ENCODE data around the gene PDE6G. TPM values are rescaled to one million over a fixed set of nuclear protein-coding genes. Genes with fewer than 3 reads are reported as not detected.
"Not testable (repeated sequence)": the region's sequence is repeated elsewhere in the genome, so short reads cannot be mapped to it uniquely, and the experiment has no call there.

Gene PDE6G
- total and polyA plus RNA-seq, 4 donors = 0.43 to 0.58 TPM; not detected in 2

GRCh38 chr17:81635973-81636504 is 20.3 kb downstream of the PDE6G start:
- WGBS, 2 donors = 30 to 36% methylated on average over 18 of the region's 18 CpGs
- H3K4me3 ChIP-seq (ENCODE audit: low read length in 2 of 2) = peak overlapping the region; percentile 51 to 99
- no peaks in the 10 kb centered on the region for H3K9me3 ChIP-seq (ENCODE audit: control insufficient read depth, low read length)
- intact Hi-C loops (cut with DNase I) = no loop called here
- no peak for ATAC-seq (ENCODE audit: low FRiP score)
- H3K4me1 ChIP-seq (ENCODE audit: control insufficient read depth in 1 of 2, insufficient read depth in 2 of 2, low read length in 2 of 2) = peaks cover 0 to 2% of the 10 kb centered on the region in 2 donors
- no peak for DNase-seq
- no peaks in the 10 kb centered on the region for H3K27me3 ChIP-seq (ENCODE audit: control insufficient read depth in 1 of 2, insufficient read depth in 2 of 2, low read length in 1 of 2)
- H3K27ac ChIP-seq (ENCODE audit: low read depth in 1 of 2, low read length in 2 of 2) = peak overlapping the region in 1 of 2 donors; percentile 61
- H3K36me3 ChIP-seq (ENCODE audit: control insufficient read depth in 1 of 2, insufficient read depth in 2 of 2, low read length in 1 of 2) = peaks cover 0 to 2% of the 10 kb centered on the region in 2 donors

GRCh38 chr17:81635431-81635830 is 20.9 kb downstream of the PDE6G start:
- WGBS, 2 donors = 85 to 89% methylated on average over 5 of the region's 5 CpGs
- Histone ChIP-seq H3K4me1 (ENCODE audit: control insufficient read depth in 1 of 2, insufficient read depth in 2 of 2, low read length in 2 of 2) (peaks cover 0 to 2% of the 10 kb centered on the region in 2 donors), H3K27ac (ENCODE audit: low read depth in 1 of 2, low read length in 2 of 2) (no peak overlapping the region), H3K9me3 (ENCODE audit: control insufficient read depth, low read length) (no peaks in the 10 kb centered on the region), H3K27me3 (ENCODE audit: control insufficient read depth in 1 of 2, insufficient read depth in 2 of 2, low read length in 1 of 2) (no peaks in the 10 kb centered on the region), H3K4me3 (ENCODE audit: low read length in 2 of 2) (peak overlapping the region in 1 of 2 donors; percentile 99), H3K36me3 (ENCODE audit: control insufficient read depth in 1 of 2, insufficient read depth in 2 of 2, low read length in 1 of 2) (peaks cover 0 to 2% of the 10 kb centered on the region in 2 donors)
- no peak for DNase-seq
- ATAC-seq (ENCODE audit: low FRiP score) = no peak
- intact Hi-C loops (cut with DNase I) = no loop called here

- Histone ChIP-seq H3K27me3 (ENCODE audit: control insufficient read depth in 1 of 2, insufficient read depth in 2 of 2, low read length in 1 of 2) (no peaks in the 10 kb centered on the region), H3K27ac (ENCODE audit: low read depth in 1 of 2, low read length in 2 of 2) (no peak overlapping the region), H3K9me3 (ENCODE audit: control insufficient read depth, low read length) (no peaks in the 10 kb centered on the region), H3K4me3 (ENCODE audit: low read length in 2 of 2) (no peak overlapping the region), H3K4me1 (ENCODE audit: control insufficient read depth in 1 of 2, insufficient read depth in 2 of 2, low read length in 2 of 2) (peaks cover 0 to 2% of the 10 kb centered on the region in 2 donors), H3K36me3 (ENCODE audit: control insufficient read depth in 1 of 2, insufficient read depth in 2 of 2, low read length in 1 of 2) (peaks cover 2 to 7% of the 10 kb centered on the region in 2 donors)
- no peak for DNase-seq
- WGBS, 2 donors = 80 to 90% methylated on average over 7 of the region's 7 CpGs
- ATAC-seq (ENCODE audit: low FRiP score) = no peak
- intact Hi-C loops (cut with DNase I) = no loop called here
Observed at GRCh38 chr17:81631482-81631881, 24.9 kb downstream of the PDE6G start.

- Histone ChIP-seq H3K27ac (ENCODE audit: low read depth in 1 of 2, low read length in 2 of 2) (no peak overlapping the region), H3K4me1 (ENCODE audit: control insufficient read depth in 1 of 2, insufficient read depth in 2 of 2, low read length in 2 of 2) (peaks cover 0 to under 1% of the 10 kb centered on the region in 2 donors), H3K9me3 (ENCODE audit: control insufficient read depth, low read length) (no peaks in the 10 kb centered on the region), H3K36me3 (ENCODE audit: control insufficient read depth in 1 of 2, insufficient read depth in 2 of 2, low read length in 1 of 2) (peaks cover 2 to 7% of the 10 kb centered on the region in 2 donors), H3K4me3 (ENCODE audit: low read length in 2 of 2) (no peak overlapping the region), H3K27me3 (ENCODE audit: control insufficient read depth in 1 of 2, insufficient read depth in 2 of 2, low read length in 1 of 2) (no peaks in the 10 kb centered on the region)
- intact Hi-C loops (cut with DNase I) = no loop called here
- ATAC-seq (ENCODE audit: low FRiP score) = no peak
- WGBS, 2 donors = 83% methylated on average over 8 of the region's 8 CpGs
- DNase-seq = no peak
Observed at GRCh38 chr17:81630274-81630673, 26.1 kb downstream of the PDE6G start.

GRCh38 chr17:81621494-81622130 is 34.7 kb downstream of the PDE6G start:
- 67 to 71% methylated on average over 11 of the region's 11 CpGs for WGBS, 2 donors
- no peaks in the 10 kb centered on the region for H3K9me3 ChIP-seq (ENCODE audit: control insufficient read depth, low read length)
- DNase-seq (no peak), ATAC-seq (ENCODE audit: low FRiP score) (no peak)
- no peaks in the 10 kb centered on the region for H3K27me3 ChIP-seq (ENCODE audit: control insufficient read depth in 1 of 2, insufficient read depth in 2 of 2, low read length in 1 of 2)
- peaks cover 6 to 15% of the 10 kb centered on the region in 2 donors for H3K36me3 ChIP-seq (ENCODE audit: control insufficient read depth in 1 of 2, insufficient read depth in 2 of 2, low read length in 1 of 2)
- H3K4me1 ChIP-seq (ENCODE audit: control insufficient read depth in 1 of 2, insufficient read depth in 2 of 2, low read length in 2 of 2) = no peaks in the 10 kb centered on the region
- no peak overlapping the region for H3K4me3 ChIP-seq (ENCODE audit: low read length in 2 of 2)
- H3K27ac ChIP-seq (ENCODE audit: low read depth in 1 of 2, low read length in 2 of 2) = no peak overlapping the region
- intact Hi-C loops (cut with DNase I) = no loop called here

GRCh38 chr17:81618307-81618706 is 38.0 kb downstream of the PDE6G start:
- H3K27ac ChIP-seq (ENCODE audit: low read depth in 1 of 2, low read length in 2 of 2); H3K4me3 ChIP-seq (ENCODE audit: low read length in 2 of 2); H3K9me3 ChIP-seq (ENCODE audit: control insufficient read depth, low read length); H3K27me3 ChIP-seq (ENCODE audit: control insufficient read depth in 1 of 2, insufficient read depth in 2 of 2, low read length in 1 of 2); DNase-seq; intact Hi-C loops (cut with DNase I); ATAC-seq (ENCODE audit: low FRiP score); H3K4me1 ChIP-seq (ENCODE audit: control insufficient read depth in 1 of 2, insufficient read depth in 2 of 2, low read length in 2 of 2): not testable (repeated sequence)
- H3K36me3 ChIP-seq (ENCODE audit: control insufficient read depth in 1 of 2, insufficient read depth in 2 of 2, low read length in 1 of 2) = peaks cover 0 to 13% of the 10 kb centered on the region in 2 donors
- 96 to 97% methylated on average over 9 to 30 of the region's 36 CpGs for WGBS, 2 donors

- WGBS, 2 donors = 41 to 68% methylated on average over 7 of the region's 7 CpGs
- Histone ChIP-seq H3K4me1 (ENCODE audit: control insufficient read depth in 1 of 2, insufficient read depth in 2 of 2, low read length in 2 of 2) (no peaks in the 10 kb centered on the region), H3K36me3 (ENCODE audit: control insufficient read depth in 1 of 2, insufficient read depth in 2 of 2, low read length in 1 of 2) (peaks cover 0 to 12% of the 10 kb centered on the region in 2 donors), H3K9me3 (ENCODE audit: control insufficient read depth, low read length) (no peaks in the 10 kb centered on the region), H3K27ac (ENCODE audit: low read depth in 1 of 2, low read length in 2 of 2) (no peak overlapping the region), H3K27me3 (ENCODE audit: control insufficient read depth in 1 of 2, insufficient read depth in 2 of 2, low read length in 1 of 2) (no peaks in the 10 kb centered on the region), H3K4me3 (ENCODE audit: low read length in 2 of 2) (no peak overlapping the region)
- DNase-seq (no peak), ATAC-seq (ENCODE audit: low FRiP score) (no peak)
- intact Hi-C loops (cut with DNase I) = no loop called here
Observed at GRCh38 chr17:81616877-81617276, 39.5 kb downstream of the PDE6G start.

GRCh38 chr17:81615401-81615930 is 40.9 kb downstream of the PDE6G start:
- Histone ChIP-seq H3K27ac (ENCODE audit: low read depth in 1 of 2, low read length in 2 of 2) (no peak overlapping the region), H3K4me1 (ENCODE audit: control insufficient read depth in 1 of 2, insufficient read depth in 2 of 2, low read length in 2 of 2) (no peaks in the 10 kb centered on the region), H3K36me3 (ENCODE audit: control insufficient read depth in 1 of 2, insufficient read depth in 2 of 2, low read length in 1 of 2) (peaks cover 0 to 3% of the 10 kb centered on the region in 2 donors), H3K27me3 (ENCODE audit: control insufficient read depth in 1 of 2, insufficient read depth in 2 of 2, low read length in 1 of 2) (no peaks in the 10 kb centered on the region), H3K9me3 (ENCODE audit: control insufficient read depth, low read length) (no peaks in the 10 kb centered on the region), H3K4me3 (ENCODE audit: low read length in 2 of 2) (no peak overlapping the region)
- DNase-seq = no peak
- no peak for ATAC-seq (ENCODE audit: low FRiP score)
- intact Hi-C loops (cut with DNase I) = no loop called here
- WGBS, 2 donors = 87 to 91% methylated on average over 4 of the region's 4 CpGs
